ENCODE data around the gene NAGS.
A peak's percentile ranks its signal among the peaks of the same experiment; 100 is the strongest.
"Not testable (repeated sequence)": the region's sequence is repeated elsewhere in the genome, so short reads cannot be mapped to it uniquely, and the experiment has no call there.

The NAGS gene

GRCh38 chr17:44014437-44015172, 10.2 kb downstream of the NAGS start, which contains the start of gene TMEM101 (continued):
- TF ChIP-seq, protein P1, sequence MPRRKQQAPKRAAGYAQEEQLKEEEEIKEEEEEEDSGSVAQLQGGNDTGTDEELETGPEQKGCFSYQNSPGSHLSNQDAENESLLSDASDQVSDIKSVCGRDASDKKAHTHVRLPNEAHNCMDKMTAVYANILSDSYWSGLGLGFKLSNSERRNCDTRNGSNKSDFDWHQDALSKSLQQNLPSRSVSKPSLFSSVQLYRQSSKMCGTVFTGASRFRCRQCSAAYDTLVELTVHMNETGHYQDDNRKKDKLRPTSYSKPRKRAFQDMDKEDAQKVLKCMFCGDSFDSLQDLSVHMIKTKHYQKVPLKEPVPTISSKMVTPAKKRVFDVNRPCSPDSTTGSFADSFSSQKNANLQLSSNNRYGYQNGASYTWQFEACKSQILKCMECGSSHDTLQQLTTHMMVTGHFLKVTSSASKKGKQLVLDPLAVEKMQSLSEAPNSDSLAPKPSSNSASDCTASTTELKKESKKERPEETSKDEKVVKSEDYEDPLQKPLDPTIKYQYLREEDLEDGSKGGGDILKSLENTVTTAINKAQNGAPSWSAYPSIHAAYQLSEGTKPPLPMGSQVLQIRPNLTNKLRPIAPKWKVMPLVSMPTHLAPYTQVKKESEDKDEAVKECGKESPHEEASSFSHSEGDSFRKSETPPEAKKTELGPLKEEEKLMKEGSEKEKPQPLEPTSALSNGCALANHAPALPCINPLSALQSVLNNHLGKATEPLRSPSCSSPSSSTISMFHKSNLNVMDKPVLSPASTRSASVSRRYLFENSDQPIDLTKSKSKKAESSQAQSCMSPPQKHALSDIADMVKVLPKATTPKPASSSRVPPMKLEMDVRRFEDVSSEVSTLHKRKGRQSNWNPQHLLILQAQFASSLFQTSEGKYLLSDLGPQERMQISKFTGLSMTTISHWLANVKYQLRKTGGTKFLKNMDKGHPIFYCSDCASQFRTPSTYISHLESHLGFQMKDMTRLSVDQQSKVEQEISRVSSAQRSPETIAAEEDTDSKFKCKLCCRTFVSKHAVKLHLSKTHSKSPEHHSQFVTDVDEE (CRISPR knock-in tag; IDR thresholded peaks at IDR 0.05), result peak; percentile 48; the same call in 1 of the 2 replicates

DNA sequence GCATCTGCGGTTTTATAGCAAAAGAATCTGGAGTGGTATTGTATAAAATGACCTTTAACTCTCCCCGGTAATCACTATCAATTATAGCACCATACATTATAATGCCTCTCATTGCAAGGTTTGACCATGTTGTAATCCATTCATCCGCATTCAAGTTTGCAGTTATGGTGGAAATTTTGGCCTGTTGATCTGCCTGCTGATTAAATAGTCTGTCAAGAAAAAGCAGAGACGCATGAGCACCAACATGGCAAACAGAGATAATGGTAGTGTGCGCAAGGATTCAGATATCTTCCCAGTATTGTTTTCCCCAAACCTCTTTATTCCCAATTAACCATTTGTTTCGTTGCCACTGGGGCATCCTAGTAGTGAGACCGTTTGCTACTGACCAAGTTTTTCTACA, 16.8 kb downstream of the NAGS start:
- not testable (repeated sequence) for ATAC-seq

- TF ChIP-seq, protein P1 (CRISPR knock-in tag; IDR thresholded peaks at IDR 0.05), result no peak
- TF ChIP-seq GLIS3 (CRISPR knock-in tag; IDR thresholded peaks at IDR 0.05) (no peak), ZC3H10 (CRISPR knock-in tag; IDR thresholded peaks at IDR 0.05) (no peak), TOX (CRISPR knock-in tag; IDR thresholded peaks at IDR 0.05; ENCODE audit: borderline replicate concordance) (no peak), BACH2 (CRISPR knock-in tag; IDR thresholded peaks at IDR 0.05; ENCODE audit: borderline replicate concordance) (no peak), PATZ1 (CRISPR knock-in tag; IDR thresholded peaks at IDR 0.05; ENCODE audit: borderline replicate concordance) (no peak), TCF4 (CRISPR knock-in tag; IDR thresholded peaks at IDR 0.05; ENCODE audit: borderline replicate concordance) (no peak), ESRRG (CRISPR knock-in tag; IDR thresholded peaks at IDR 0.05) (no peak), OSR1 (CRISPR knock-in tag; IDR thresholded peaks at IDR 0.05) (no peak), ZNF70 (CRISPR knock-in tag; IDR thresholded peaks at IDR 0.05) (no peak), CSDC2 (CRISPR knock-in tag; IDR thresholded peaks at IDR 0.05) (no peak), RARB (CRISPR knock-in tag; IDR thresholded peaks at IDR 0.05) (no peak), ZFP3 (CRISPR knock-in tag; IDR thresholded peaks at IDR 0.05) (no peak), ZNF8 (CRISPR knock-in tag; IDR thresholded peaks at IDR 0.05) (no peak), ISL1 (CRISPR knock-in tag; IDR thresholded peaks at IDR 0.05) (no peak), CREB5 (CRISPR knock-in tag; IDR thresholded peaks at IDR 0.05; ENCODE audit: low read depth) (no peak), CSRNP3 (CRISPR knock-in tag; IDR thresholded peaks at IDR 0.05) (no peak)
- no peak for ATAC-seq
Measured at GRCh38 chr17:44022246-44022645, 17.8 kb downstream of the NAGS start.
